Endothelial cell of umbilical vein (primary cell): ENCODE results near the gene CDKN2B-AS1.

Source experiments
- EZH2 ChIP-seq: IDR thresholded peaks from 2 replicates; pipeline ENCODE4 v1.6.1; 2012; ENCODE audit warnings: borderline replicate concordance, low read depth, mild to moderate bottlenecking, moderate library complexity, low read length, inconsistent platforms; ENCODE audit not compliant: severe bottlenecking
- FOS ChIP-seq: IDR thresholded peaks from 2 replicates; pipeline ENCODE4 v1.6.1; 2011; ENCODE audit warnings: mild to moderate bottlenecking, low read length, moderate library complexity, borderline replicate concordance; ENCODE audit not compliant: insufficient read depth
- MYC ChIP-seq: IDR thresholded peaks from one replicate; pipeline ENCODE4 v1.6.1; 2011; ENCODE audit warnings: mild to moderate bottlenecking, low read depth, low read length
- POLR2AphosphoS5 ChIP-seq: IDR thresholded peaks from 2 replicates; pipeline ENCODE4 v1.6.1; 2012; ENCODE audit warnings: low read depth, mild to moderate bottlenecking, control low read depth, low read length, moderate library complexity; ENCODE audit not compliant: insufficient read depth
- TF ChIP-seq, protein P1 (sequence below), 2 donors: IDR thresholded peaks; 1 replicate in 1 of 2; 2 replicates in 1 of 2; pipeline ENCODE4 v1.5.1; 2011; ENCODE audit warnings: low read length in 2 of 2, mild to moderate bottlenecking in 2 of 2, moderate library complexity in 2 of 2, control low read depth in 1 of 2, inconsistent platforms in 1 of 2, low read depth in 1 of 2; ENCODE audit not compliant: insufficient read depth in 1 of 2; ENCODE audit errors: extremely low read depth in 1 of 2

GRCh38 chr9:21966140-21966851 lies 28.3 kb upstream of the CDKN2B-AS1 start:
- no peak for TF ChIP-seq POLR2AphosphoS5
- TF ChIP-seq, protein P1, sequence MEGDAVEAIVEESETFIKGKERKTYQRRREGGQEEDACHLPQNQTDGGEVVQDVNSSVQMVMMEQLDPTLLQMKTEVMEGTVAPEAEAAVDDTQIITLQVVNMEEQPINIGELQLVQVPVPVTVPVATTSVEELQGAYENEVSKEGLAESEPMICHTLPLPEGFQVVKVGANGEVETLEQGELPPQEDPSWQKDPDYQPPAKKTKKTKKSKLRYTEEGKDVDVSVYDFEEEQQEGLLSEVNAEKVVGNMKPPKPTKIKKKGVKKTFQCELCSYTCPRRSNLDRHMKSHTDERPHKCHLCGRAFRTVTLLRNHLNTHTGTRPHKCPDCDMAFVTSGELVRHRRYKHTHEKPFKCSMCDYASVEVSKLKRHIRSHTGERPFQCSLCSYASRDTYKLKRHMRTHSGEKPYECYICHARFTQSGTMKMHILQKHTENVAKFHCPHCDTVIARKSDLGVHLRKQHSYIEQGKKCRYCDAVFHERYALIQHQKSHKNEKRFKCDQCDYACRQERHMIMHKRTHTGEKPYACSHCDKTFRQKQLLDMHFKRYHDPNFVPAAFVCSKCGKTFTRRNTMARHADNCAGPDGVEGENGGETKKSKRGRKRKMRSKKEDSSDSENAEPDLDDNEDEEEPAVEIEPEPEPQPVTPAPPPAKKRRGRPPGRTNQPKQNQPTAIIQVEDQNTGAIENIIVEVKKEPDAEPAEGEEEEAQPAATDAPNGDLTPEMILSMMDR (IDR thresholded peaks at IDR 0.05; ENCODE audit: extremely low read depth in 1 of 2, insufficient read depth in 1 of 2, low read depth in 1 of 2, low read length in 2 of 2), result no peak
- peak; percentile 39 for TF ChIP-seq EZH2
- TF ChIP-seq MYC, result no peak
- no peak for TF ChIP-seq FOS
